DMS153 treated with DMSO at 0.1 percent for 48 hours (cell line): Measurements from ENCODE around the gene FCRL6.

Experiments
- DNase-seq: peaks from one replicate; lab custom pipeline; 2025; ENCODE audit not compliant: unreplicated experiment; lab: John Stamatoyannopoulos, UW

Gene FCRL6

DNA sequence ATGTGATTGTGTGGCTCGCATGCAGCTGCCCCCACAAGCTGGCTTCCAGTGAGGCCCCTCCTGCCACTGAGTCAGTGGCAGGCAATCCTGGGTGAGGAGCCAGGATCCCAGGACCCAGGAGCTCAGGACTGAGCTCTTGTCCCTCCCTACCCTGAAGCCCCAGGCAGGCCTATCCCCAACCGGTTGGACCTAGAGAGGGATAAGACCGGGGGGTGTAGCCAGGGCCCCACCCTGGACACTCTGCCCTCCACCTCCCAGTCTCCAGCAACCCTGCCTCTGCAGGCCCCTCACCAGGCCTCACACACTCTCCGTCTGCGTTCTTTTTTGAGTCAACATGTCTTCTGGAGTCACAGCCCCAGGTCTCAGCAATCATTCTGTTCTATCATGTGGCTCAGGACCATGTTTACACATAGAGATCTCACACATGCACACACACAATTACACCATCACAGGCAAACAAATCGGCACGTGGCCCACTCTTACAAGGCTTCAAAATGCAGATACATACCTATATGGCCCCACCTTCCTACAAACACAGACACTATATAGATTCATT lies 57.7 kb downstream of the FCRL6 start:
- no peak for DNase-seq

DNA sequence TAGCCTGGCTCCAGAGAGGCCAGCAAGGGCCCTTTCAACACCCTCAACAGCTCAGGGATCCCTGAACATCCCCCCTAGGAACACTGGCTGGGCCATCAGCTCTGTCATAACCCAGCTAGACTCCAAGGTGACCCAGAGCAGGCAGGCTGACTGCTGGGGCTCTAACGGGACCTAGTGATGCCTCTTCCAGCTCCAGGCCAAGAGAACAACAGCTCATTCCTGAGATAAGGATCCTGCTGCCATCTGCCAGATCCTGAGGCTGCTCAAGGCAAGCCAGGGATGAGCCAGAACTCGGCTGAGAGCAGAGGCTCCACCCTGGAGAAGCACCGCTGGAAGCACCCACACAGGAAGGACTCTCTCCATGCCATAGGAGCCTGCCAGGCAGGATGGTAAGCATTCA lies 58.3 kb downstream of the FCRL6 start:
- DNase-seq = no peak

DNA sequence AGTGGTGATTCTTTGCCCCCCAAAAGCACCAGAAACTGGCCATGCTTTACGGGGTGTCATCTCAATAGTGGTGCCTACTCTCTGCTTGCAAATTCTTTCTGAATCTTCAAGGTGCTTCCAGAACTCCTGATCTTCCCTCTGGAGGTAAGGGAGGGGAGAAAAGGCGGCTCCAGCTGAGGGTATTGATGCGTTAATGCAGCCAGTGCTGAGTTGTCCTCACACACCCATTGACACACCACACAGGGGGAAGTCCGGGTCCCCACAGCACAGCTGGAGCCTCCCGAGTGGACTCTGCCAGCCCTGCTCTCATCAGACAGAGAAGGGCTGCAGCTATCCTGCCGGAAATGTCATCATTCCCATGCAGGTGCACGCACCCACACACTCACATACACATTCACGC lies 59.1 kb downstream of the FCRL6 start:
- no peak for DNase-seq

DNA sequence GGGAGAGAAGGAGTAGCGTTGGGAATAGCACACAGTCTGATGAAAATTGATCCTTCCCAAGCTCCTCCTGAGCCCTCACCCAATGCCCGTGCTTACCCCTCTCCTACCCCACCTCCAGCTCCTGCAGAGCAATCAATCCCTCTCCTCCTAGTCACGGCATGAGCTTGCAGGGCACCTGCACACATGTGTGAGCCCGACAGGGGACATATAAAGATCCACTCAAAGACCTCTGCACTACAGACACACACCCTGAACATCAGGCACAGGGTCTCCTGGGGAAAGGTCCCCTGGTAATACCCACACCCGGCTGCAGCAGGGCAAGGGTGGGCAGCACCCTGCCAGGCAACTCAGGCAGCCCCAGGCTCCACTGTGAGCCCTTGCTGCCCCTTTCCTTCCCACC lies 59.9 kb downstream of the FCRL6 start:
- no peak for DNase-seq

DNA sequence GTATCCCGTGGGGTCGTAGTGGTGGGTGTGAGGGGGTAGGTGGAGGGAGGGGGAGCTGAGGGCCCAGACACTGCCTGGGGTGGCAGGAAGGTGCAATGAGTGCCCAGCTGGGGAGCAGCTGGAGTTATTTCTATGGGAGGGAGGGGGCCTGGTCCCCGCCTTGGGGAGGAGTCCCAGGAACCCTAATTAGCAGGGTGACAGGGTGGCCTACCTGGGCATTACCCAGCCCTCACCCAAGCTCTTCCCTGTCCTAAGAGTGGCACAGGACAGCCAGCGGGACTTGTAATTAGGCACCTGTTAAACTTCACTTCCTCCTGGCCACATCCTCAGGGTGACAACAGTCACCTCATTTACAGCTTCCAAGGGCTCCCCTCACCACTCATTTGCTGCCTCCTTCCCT lies 60.4 kb downstream of the FCRL6 start, which contains the start of gene VSIG8:
TSS of gene VSIG8 (minus strand) at position 101 of the 400 bp plus-strand sequence. CDS start 136 bp downstream, outside the sequence.
- no peak for DNase-seq

DNA sequence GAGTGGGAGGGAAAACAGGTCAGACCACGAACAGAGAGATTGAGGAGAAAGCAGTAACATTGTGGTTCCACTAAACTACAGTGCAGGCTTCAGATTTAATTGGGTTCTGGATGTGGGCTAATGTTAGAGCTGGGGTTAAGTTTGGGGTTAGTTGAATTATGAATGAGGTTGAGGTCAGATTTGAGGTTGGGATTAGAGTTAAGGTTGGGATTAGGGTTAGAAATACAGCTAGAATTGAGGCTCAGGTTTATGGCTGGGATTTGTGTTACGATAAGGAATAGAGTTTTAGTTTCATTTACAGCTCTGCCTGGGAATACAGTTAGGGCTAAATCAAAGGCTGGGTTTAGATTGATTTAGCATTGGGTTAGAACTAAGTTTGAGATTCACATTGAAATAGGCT lies 62.1 kb downstream of the FCRL6 start:
- no peak for DNase-seq
